HG03558 (cell line): ENCODE results near the gene CPEB2.

Experiments used
- ATAC-seq: cut with Tn5 transposase; IDR thresholded peaks from one replicate; pipeline ENCODE4 v1.9.1; 2021; ENCODE audit warnings: moderate number of reproducible peaks; ENCODE audit not compliant: unreplicated experiment; ENCODE audit errors: extremely low read depth

CPEB2 gene

GRCh38 chr4:15007201-15007600 lies 4.9 kb downstream of the CPEB2 start:
- no peak for ATAC-seq

GRCh38 chr4:15010038-15010585 lies 7.8 kb downstream of the CPEB2 start:
- no peak for ATAC-seq

- no peak for ATAC-seq
These were observed 8.9 kb downstream of the CPEB2 start for GRCh38 chr4:15011166-15011565.

- ATAC-seq: no peak
These were observed 9.9 kb downstream of the CPEB2 start for GRCh38 chr4:15012017-15012788.

- no peak for ATAC-seq
These were observed 11.3 kb downstream of the CPEB2 start for GRCh38 chr4:15013585-15013984.

- ATAC-seq: no peak
These were observed 12.9 kb downstream of the CPEB2 start for GRCh38 chr4:15015170-15015569.

- ATAC-seq: no peak
These were observed 16.1 kb downstream of the CPEB2 start for GRCh38 chr4:15018361-15018760.

- no peak for ATAC-seq
These were observed 18.4 kb downstream of the CPEB2 start for GRCh38 chr4:15020502-15021286.

GRCh38 chr4:15021311-15021710 lies 19.0 kb downstream of the CPEB2 start:
- no peak for ATAC-seq

GRCh38 chr4:15021946-15022345 lies 19.7 kb downstream of the CPEB2 start:
- no peak for ATAC-seq

GRCh38 chr4:15024386-15024785 lies 22.1 kb downstream of the CPEB2 start:
- ATAC-seq: no peak

- no peak for ATAC-seq
These were observed 23.4 kb downstream of the CPEB2 start for GRCh38 chr4:15025693-15026092.

- no peak for ATAC-seq
These were observed 25.7 kb downstream of the CPEB2 start for GRCh38 chr4:15027921-15028435.

GRCh38 chr4:15031197-15031596 lies 28.9 kb downstream of the CPEB2 start:
- ATAC-seq: no peak

GRCh38 chr4:15031993-15032675 lies 29.9 kb downstream of the CPEB2 start:
- no peak for ATAC-seq

- ATAC-seq: no peak
These were observed 31.9 kb downstream of the CPEB2 start for GRCh38 chr4:15034071-15034764.

GRCh38 chr4:15035159-15035558 lies 32.9 kb downstream of the CPEB2 start:
- ATAC-seq: no peak

- ATAC-seq: no peak
These were observed 35.8 kb downstream of the CPEB2 start for GRCh38 chr4:15037923-15038541.

GRCh38 chr4:15040916-15041463 lies 38.7 kb downstream of the CPEB2 start:
- ATAC-seq: no peak
